DOHH2 (cell line): ENCODE results near the gene CD9.

Source experiments
- EZH2phosphoT487 ChIP-seq: fragments of 200-600 bp; sonication (generic); IDR thresholded peaks from 2 replicates; pipeline ENCODE4 v1.6.1; 2017; ENCODE audit warnings: borderline replicate concordance, mild to moderate bottlenecking, antibody characterized with exemption, low read length, moderate library complexity, mixed read lengths
- TF ChIP-seq, protein P1 (sequence below): fragments of 200-600 bp; sonication (generic); IDR thresholded peaks from one replicate; pipeline ENCODE4 v1.5.1; 2014; ENCODE audit warnings: antibody characterized with exemption, mild to moderate bottlenecking, low read depth, low read length; ENCODE audit not compliant: poor library complexity, severe bottlenecking

GRCh38 chr12:6202304-6202703 lies 2.1 kb downstream of the CD9 start:
- no peak for TF ChIP-seq EZH2phosphoT487
- TF ChIP-seq, protein P1, sequence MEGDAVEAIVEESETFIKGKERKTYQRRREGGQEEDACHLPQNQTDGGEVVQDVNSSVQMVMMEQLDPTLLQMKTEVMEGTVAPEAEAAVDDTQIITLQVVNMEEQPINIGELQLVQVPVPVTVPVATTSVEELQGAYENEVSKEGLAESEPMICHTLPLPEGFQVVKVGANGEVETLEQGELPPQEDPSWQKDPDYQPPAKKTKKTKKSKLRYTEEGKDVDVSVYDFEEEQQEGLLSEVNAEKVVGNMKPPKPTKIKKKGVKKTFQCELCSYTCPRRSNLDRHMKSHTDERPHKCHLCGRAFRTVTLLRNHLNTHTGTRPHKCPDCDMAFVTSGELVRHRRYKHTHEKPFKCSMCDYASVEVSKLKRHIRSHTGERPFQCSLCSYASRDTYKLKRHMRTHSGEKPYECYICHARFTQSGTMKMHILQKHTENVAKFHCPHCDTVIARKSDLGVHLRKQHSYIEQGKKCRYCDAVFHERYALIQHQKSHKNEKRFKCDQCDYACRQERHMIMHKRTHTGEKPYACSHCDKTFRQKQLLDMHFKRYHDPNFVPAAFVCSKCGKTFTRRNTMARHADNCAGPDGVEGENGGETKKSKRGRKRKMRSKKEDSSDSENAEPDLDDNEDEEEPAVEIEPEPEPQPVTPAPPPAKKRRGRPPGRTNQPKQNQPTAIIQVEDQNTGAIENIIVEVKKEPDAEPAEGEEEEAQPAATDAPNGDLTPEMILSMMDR: no peak
